H1 (cell line): ENCODE measurements around the gene UBIAD1. TPM values are rescaled to one million over a fixed set of nuclear protein-coding genes. Genes with fewer than 3 reads are reported as not detected.

ENCODE experiments used
- ASH2L ChIP-seq: fragments of 200-600, 300-600 bp; sonication (generic); IDR thresholded peaks from one replicate; pipeline ENCODE4 v1.7.1; 2017; ENCODE audit warnings: low read length
- BACH1 ChIP-seq: IDR thresholded peaks from 2 replicates; pipeline ENCODE4 v1.6.1; 2012; ENCODE audit warnings: low read length, improper control_type of control experiment
- BCL11A ChIP-seq, 2 experiments: IDR thresholded peaks; one replicate each; pipeline ENCODE4 v1.6.1; 2011; ENCODE audit warnings: low read depth in 2 of 2, low read length in 2 of 2, mild to moderate bottlenecking in 2 of 2
- CBX5 ChIP-seq: fragments of 300-800, 300-1000 bp; sonication (generic); IDR thresholded peaks from 2 replicates; pipeline ENCODE4 v1.7.1; 2016; ENCODE audit warnings: antibody characterized with exemption, low read length, low read depth
- CBX8 ChIP-seq: fragments of 300-800, 300-1000 bp; sonication (generic); IDR thresholded peaks from 2 replicates; pipeline ENCODE4 v1.7.1; 2016; ENCODE audit warnings: low read depth, low read length, borderline replicate concordance
- CHD1 ChIP-seq: IDR thresholded peaks from 2 replicates; pipeline ENCODE4 v1.6.1; 2012; ENCODE audit warnings: low read depth, low read length, improper control_type of control experiment
- EP300 ChIP-seq, 2 experiments: IDR thresholded peaks; 1 replicate in 1 of 2; 2 replicates in 1 of 2; pipeline ENCODE4 v1.6.1; 2011 to 2012; ENCODE audit warnings: low read depth in 2 of 2, low read length in 2 of 2, mild to moderate bottlenecking in 2 of 2, borderline replicate concordance in 1 of 2, inconsistent platforms in 1 of 2, moderate library complexity in 1 of 2
- EZH2 ChIP-seq: fragments of 200-600 bp; sonication (generic); IDR thresholded peaks from 2 replicates; pipeline ENCODE4 v1.7.1; 2012; ENCODE audit warnings: low read depth, mild to moderate bottlenecking, moderate library complexity, low read length, inconsistent platforms; ENCODE audit not compliant: severe bottlenecking
- GABPA ChIP-seq: IDR thresholded peaks from 2 replicates; pipeline ENCODE4 v1.6.1; 2011; ENCODE audit warnings: mild to moderate bottlenecking, low read length, moderate library complexity, borderline replicate concordance; ENCODE audit not compliant: insufficient read depth
- GTF2F1 ChIP-seq: IDR thresholded peaks from 2 replicates; pipeline ENCODE4 v1.6.1; 2012; ENCODE audit warnings: low read depth, low read length, improper control_type of control experiment, borderline replicate concordance
- HDAC2 ChIP-seq, 2 experiments: fragments of 300-600 bp in 1 of 2; sonication (generic) in 1 of 2; IDR thresholded peaks; 2 replicates each; pipeline ENCODE4 v1.6.1; 2011 to 2012; ENCODE audit warnings: low read depth in 2 of 2, low read length in 2 of 2, mild to moderate bottlenecking in 2 of 2, moderate library complexity in 2 of 2, borderline replicate concordance in 1 of 2, inconsistent platforms in 1 of 2
- HDAC6 ChIP-seq: IDR thresholded peaks from one replicate; pipeline ENCODE4 v1.7.1; 2012; ENCODE audit warnings: low read depth, mild to moderate bottlenecking, inconsistent platforms, low read length, moderate library complexity
- MAFK ChIP-seq: IDR thresholded peaks from 2 replicates; pipeline ENCODE4 v1.6.1; 2012; ENCODE audit warnings: low read depth, mild to moderate bottlenecking, improper control_type of control experiment, low read length
- POLR2AphosphoS5 ChIP-seq: IDR thresholded peaks from 2 replicates; pipeline ENCODE4 v1.6.1; 2011; ENCODE audit warnings: low read depth, low read length
- POU5F1 ChIP-seq: IDR thresholded peaks from 2 replicates; pipeline ENCODE4 v1.6.1; 2011; ENCODE audit warnings: low read depth, mild to moderate bottlenecking, low read length, moderate library complexity
- RAD21 ChIP-seq, 2 experiments: IDR thresholded peaks in 1 of 2; conservative IDR thresholded peaks in 1 of 2; 2 replicates each; pipeline ENCODE4 v1.6.1; 2011; ENCODE audit warnings: low read depth in 2 of 2, low read length in 2 of 2, improper control_type of control experiment in 1 of 2, inconsistent platforms in 1 of 2, mild to moderate bottlenecking in 1 of 2, moderate library complexity in 1 of 2
- RBBP5 ChIP-seq: IDR thresholded peaks from 2 replicates; pipeline ENCODE4 v1.7.1; 2012; ENCODE audit warnings: low read depth, mild to moderate bottlenecking, inconsistent platforms, low read length, moderate library complexity, borderline replicate concordance
- TAF7 ChIP-seq: optimal IDR thresholded peaks from 2 replicates; pipeline ENCODE3; 2011; ENCODE audit warnings: low read depth, mild to moderate bottlenecking, inconsistent platforms, low read length, moderate library complexity, borderline replicate concordance
- ZNF274 ChIP-seq: IDR thresholded peaks from 2 replicates; pipeline ENCODE4 v1.7.0; 2012; ENCODE audit warnings: low read length, borderline replicate concordance; ENCODE audit errors: extremely low read depth
- polyA plus RNA-seq, 7 experiments: library from polyadenylated mRNA; depleted of rRNA in 3 of 7; stranded (reverse) in 5 of 7; unstranded in 2 of 7; fragments of >200 nt in 5 of 7; fragments of 200-250 nt in 2 of 7; gene quantifications; 1 replicate in 5 of 7; 2 replicates in 1 of 7; 4 replicates in 1 of 7; pipeline versions ENCODE4 v1.2.1 to v1.2.3, GENCODE V29; 2011 to 2013; ENCODE audit warnings: missing spikeins in 2 of 7, mixed read lengths in 2 of 7
- total RNA-seq: library from RNA; stranded (reverse); fragmentation: NEBNext Ultra II Directional; extraction: Animal tissue kit (Norgen Biotek cat#: 25700); gene quantifications from 2 replicates; pipeline ENCODE4 v1.2.1, GENCODE V29; 2021
- TF ChIP-seq, protein P1 (sequence below): IDR thresholded peaks from 2 replicates; pipeline ENCODE4 v1.6.1; 2012; ENCODE audit warnings: inconsistent platforms
- TF ChIP-seq, protein P2 (sequence below): IDR thresholded peaks from 2 replicates; pipeline ENCODE4 v1.6.1; 2011; ENCODE audit warnings: low read depth, mild to moderate bottlenecking, low read length; ENCODE audit not compliant: insufficient read depth

Gene UBIAD1
- total and polyA plus RNA-seq, 2 of the 8 experiments (the other 6 are each of a cell fraction or from before 2014, with no cell fraction given): 23.4 to 26.6 TPM

DNA sequence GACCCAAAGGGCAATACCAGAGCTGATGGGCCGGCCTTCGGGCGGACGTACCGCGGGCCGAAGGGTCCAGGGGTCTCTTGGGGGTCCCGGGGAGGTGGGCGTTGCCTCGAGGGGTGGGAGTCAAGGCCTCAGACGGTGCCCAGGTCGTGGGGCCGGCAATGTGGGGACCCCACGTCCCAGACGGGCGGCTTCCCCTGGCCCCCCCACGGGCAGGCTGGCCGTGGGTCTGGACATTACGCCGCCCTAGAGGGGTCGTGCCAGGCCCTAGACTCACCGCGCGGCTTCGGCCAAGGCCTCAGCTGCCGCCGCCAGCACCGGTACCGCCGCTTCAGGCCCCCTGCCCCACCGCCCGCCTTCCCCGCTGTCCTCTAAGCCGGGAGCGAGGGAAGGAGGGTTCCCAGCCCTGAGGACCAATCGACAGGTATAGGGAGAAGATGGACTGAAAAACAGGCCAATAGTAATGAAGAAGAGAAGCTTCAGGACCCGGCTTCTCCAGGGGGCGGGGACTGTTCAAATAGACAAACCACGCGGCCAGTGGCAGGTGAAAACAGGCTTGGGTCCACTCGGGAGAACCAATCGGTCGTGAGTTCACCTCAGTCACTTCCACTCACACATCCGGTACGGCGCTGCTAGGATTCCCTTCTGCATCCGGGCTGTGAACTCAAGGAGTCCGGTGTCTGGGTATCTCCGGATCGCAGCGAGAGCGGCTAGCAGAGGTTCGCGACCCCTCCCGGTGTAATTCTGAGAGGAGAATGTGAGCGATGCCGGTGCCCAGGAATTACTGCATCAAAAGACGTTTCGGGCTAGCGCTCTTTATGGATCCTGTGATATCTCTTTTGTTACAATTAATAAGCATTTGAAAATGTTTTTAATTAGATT is 10.6 kb upstream of the UBIAD1 start, which contains the start of gene MTOR (continued):
- peak; percentile 69 for TF ChIP-seq TAF7
- TF ChIP-seq CBX5: no peak
- no peak for TF ChIP-seq CBX8
- TF ChIP-seq HDAC2 (IDR thresholded peaks at IDR 0.05; ENCODE audit: borderline replicate concordance in 1 of 2, low read depth in 2 of 2, low read length in 2 of 2): no peak
- no peak for TF ChIP-seq CHD1
- no peak for TF ChIP-seq EZH2
- TF ChIP-seq, protein P1, sequence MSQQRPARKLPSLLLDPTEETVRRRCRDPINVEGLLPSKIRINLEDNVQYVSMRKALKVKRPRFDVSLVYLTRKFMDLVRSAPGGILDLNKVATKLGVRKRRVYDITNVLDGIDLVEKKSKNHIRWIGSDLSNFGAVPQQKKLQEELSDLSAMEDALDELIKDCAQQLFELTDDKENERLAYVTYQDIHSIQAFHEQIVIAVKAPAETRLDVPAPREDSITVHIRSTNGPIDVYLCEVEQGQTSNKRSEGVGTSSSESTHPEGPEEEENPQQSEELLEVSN: peak; percentile 37; the same call in 1 of the 2 replicates
- peak; percentile 84 for TF ChIP-seq BACH1
- TF ChIP-seq POLR2AphosphoS5: peak; percentile 16; the same call in 1 of the 2 replicates
- no peak for TF ChIP-seq BCL11A (IDR thresholded peaks at IDR 0.05; ENCODE audit: low read depth in 2 of 2, low read length in 2 of 2)
- TF ChIP-seq POU5F1: no peak
- TF ChIP-seq ASH2L: peak; percentile 38
- no peak for TF ChIP-seq ZNF274
- peak in 1 of 2 experiments; percentile 11; a peak in 1 of 4 replicates for TF ChIP-seq RAD21 (IDR thresholded peaks at IDR 0.05 in 1 of 2, conservative IDR thresholded peaks at IDR 0.05 in 1 of 2; ENCODE audit: low read depth in 2 of 2, low read length in 2 of 2)
- no peak for TF ChIP-seq GTF2F1
- TF ChIP-seq GABPA: peak; percentile 99
- no peak for TF ChIP-seq MAFK
- TF ChIP-seq EP300 (IDR thresholded peaks at IDR 0.05; ENCODE audit: borderline replicate concordance in 1 of 2, low read depth in 2 of 2, low read length in 2 of 2): no peak
- no peak for TF ChIP-seq HDAC6
- TF ChIP-seq, protein P2, sequence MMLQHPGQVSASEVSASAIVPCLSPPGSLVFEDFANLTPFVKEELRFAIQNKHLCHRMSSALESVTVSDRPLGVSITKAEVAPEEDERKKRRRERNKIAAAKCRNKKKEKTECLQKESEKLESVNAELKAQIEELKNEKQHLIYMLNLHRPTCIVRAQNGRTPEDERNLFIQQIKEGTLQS: no peak
- TF ChIP-seq RBBP5: peak; percentile 61; the same call in 1 of the 2 replicates
